ENCODE data around the gene IGF1R. TPM values are rescaled to one million over a fixed set of nuclear protein-coding genes. Genes with fewer than 3 reads are reported as not detected.

IGF1R gene
- total and polyA plus RNA-seq, 2 of the 8 experiments (the other 6 are each of a cell fraction or from before 2014, with no cell fraction given) = 32.9 to 109 TPM

GRCh38 chr15:98706387-98706786 lies 58.0 kb downstream of the IGF1R start:
- no peak for FAIRE-seq
- CTCF ChIA-PET (ENCODE audit: partially characterized antibody) = interaction anchor here (0.8 to 1.9 kb wide), 9 partner anchors 8 to 210 kb away, joined by 3 to 6 read pairs (median 3); no protein-coding TSS in a partner anchor
- TF ChIP-seq JUND (IDR thresholded peaks at IDR 0.05; ENCODE audit: low read length) (no peak), TEAD4 (IDR thresholded peaks at IDR 0.05; ENCODE audit: low read depth, low read length) (no peak), SIRT6 (IDR thresholded peaks at IDR 0.05; ENCODE audit: low read length) (no peak), HDAC6 (IDR thresholded peaks at IDR 0.05; ENCODE audit: low read depth, low read length) (no peak)

More at GRCh38 chr15:98706387-98706786, 58.0 kb downstream of the IGF1R start:
- no peaks in the 10 kb centered on the region for H3K23me2 ChIP-seq (ENCODE audit: low read depth, low read length)
- H2BK5ac ChIP-seq (ENCODE audit: low read depth, low read length) = no peak overlapping the region
- H4K8ac ChIP-seq (ENCODE audit: extremely low read depth, insufficient read depth, low read length) = no peak overlapping the region
- H3K27ac ChIP-seq (ENCODE audit: low read depth, low read length) = no peak overlapping the region
- 93% methylated on average over 1 of the region's 1 CpG; no CpG with 5 or more reads in 1 of the 2 experiments for WGBS, 2 experiments (ENCODE audit: extremely low coverage in 1 of 2, insufficient coverage in 1 of 2, insufficient read length in 1 of 2, insufficient replicate concordance in 2 of 2, low coverage in 1 of 2, low lambda C conversion rate in 2 of 2, missing lambda C conversion rate in 1 of 2)
- no peak overlapping the region for H3K56ac ChIP-seq (replicated peaks; ENCODE audit: insufficient read length, low read depth, low read length)
- no peak overlapping the region for H2AK5ac ChIP-seq (ENCODE audit: low read depth, low read length)
- H3K18ac ChIP-seq (ENCODE audit: extremely low read depth, low read length) = no peak overlapping the region
- H3K79me1 ChIP-seq (ENCODE audit: low read depth, low read length) = peaks cover 31% of the 10 kb centered on the region
- no peak overlapping the region for H2BK15ac ChIP-seq (ENCODE audit: low read length)
- H3K14ac ChIP-seq (ENCODE audit: insufficient read length) = no peak overlapping the region
- H3K4me2 ChIP-seq (ENCODE audit: insufficient read depth in 1 of 2, low read depth in 2 of 2, low read length in 2 of 2) = no peak overlapping the region
- no peak overlapping the region for H4K5ac ChIP-seq (ENCODE audit: insufficient read length, low read depth, low read length)
- no peak overlapping the region for H3K4me3 ChIP-seq (ENCODE audit: extremely low read depth in 1 of 4, insufficient read depth in 2 of 4, low read depth in 3 of 4, low read length in 4 of 4)
- H3K9ac ChIP-seq (replicated peaks in 1 of 4; ENCODE audit: extremely low read depth in 1 of 4, low read depth in 3 of 4, low read length in 3 of 4) = no peak overlapping the region
- no peak overlapping the region for H2BK20ac ChIP-seq (ENCODE audit: low read length)
- POLR2A ChIA-PET (ENCODE audit: partially characterized antibody) = no interaction called here
- H3K79me2 ChIP-seq (ENCODE audit: control insufficient read depth in 1 of 2, insufficient read depth in 2 of 2, low read length in 2 of 2) = peaks cover 37 to 100% of the 10 kb centered on the region in 2 experiments
- H2AFZ ChIP-seq (ENCODE audit: low read length) = no peak overlapping the region
- no peak for DNase-seq (ENCODE audit: low read depth in 1 of 2, low spot score in 2 of 2)
- no peaks in the 10 kb centered on the region for H3K9me3 ChIP-seq (ENCODE audit: insufficient read depth in 2 of 2, low read depth in 1 of 2, low read length in 1 of 2)
- no peak overlapping the region for H2BK12ac ChIP-seq (ENCODE audit: low read depth, low read length)
- no peak overlapping the region for H3K4ac ChIP-seq (replicated peaks; ENCODE audit: insufficient read length, low read depth, low read length)
- peaks cover 0 to 20% (median 13%) of the 10 kb centered on the region in 4 experiments for H3K4me1 ChIP-seq (replicated peaks in 1 of 4; ENCODE audit: control insufficient read depth in 3 of 4, insufficient read depth in 4 of 4, low read length in 3 of 4)
- H3K23ac ChIP-seq (ENCODE audit: insufficient read length) = no peak overlapping the region
- no peaks in the 10 kb centered on the region for H3K27me3 ChIP-seq (replicated peaks in 1 of 4; ENCODE audit: control insufficient read depth in 3 of 4, extremely low read depth in 1 of 4, insufficient read depth in 3 of 4, low read length in 3 of 4)
- no peak overlapping the region for H2BK120ac ChIP-seq (replicated peaks; ENCODE audit: low read depth, low read length)
- peaks cover 0 to 14% (median 6%) of the 10 kb centered on the region in 4 experiments; a peak in 6 of 8 replicates for H3K36me3 ChIP-seq (ENCODE audit: control insufficient read depth in 2 of 4, insufficient read depth in 4 of 4, low read length in 3 of 4)
- H4K91ac ChIP-seq (replicated peaks; ENCODE audit: insufficient read length, low read length) = no peak overlapping the region
- H4K20me1 ChIP-seq (replicated peaks in 1 of 2; ENCODE audit: control insufficient read depth in 1 of 2, insufficient read depth in 2 of 2, low read length in 2 of 2) = peaks cover 30 to 52% of the 10 kb centered on the region in 2 experiments
